GM19324 (cell line): ENCODE results near the gene EDN2.

Experiments used
- ATAC-seq: cut with Tn5 transposase; IDR thresholded peaks from one replicate; pipeline ENCODE4 v1.9.1; 2021; ENCODE audit warnings: mild to moderate bottlenecking, moderate library complexity; ENCODE audit not compliant: unreplicated experiment, low FRiP score

The EDN2 gene

DNA sequence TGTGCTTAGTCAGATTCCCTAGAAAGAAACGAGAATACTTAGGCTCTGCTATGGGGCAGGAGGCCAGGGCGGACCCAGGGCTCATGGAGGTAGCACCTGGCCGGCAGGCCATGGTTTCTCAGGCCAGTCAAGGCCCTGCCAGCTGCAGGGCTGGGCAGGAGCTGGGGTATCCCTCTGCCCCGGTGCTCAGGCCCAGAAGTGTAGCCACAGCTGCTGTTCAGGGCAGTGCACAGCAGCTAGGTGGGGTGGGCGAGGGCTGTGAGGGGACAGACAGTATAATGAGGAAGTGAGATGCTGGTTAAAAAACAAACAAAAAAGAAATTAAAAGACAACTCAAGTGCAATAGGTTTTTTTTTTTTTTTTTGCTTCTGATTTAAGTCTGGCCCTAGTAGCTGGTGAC lies 34.0 kb upstream of the EDN2 start:
- ATAC-seq, result no peak

DNA sequence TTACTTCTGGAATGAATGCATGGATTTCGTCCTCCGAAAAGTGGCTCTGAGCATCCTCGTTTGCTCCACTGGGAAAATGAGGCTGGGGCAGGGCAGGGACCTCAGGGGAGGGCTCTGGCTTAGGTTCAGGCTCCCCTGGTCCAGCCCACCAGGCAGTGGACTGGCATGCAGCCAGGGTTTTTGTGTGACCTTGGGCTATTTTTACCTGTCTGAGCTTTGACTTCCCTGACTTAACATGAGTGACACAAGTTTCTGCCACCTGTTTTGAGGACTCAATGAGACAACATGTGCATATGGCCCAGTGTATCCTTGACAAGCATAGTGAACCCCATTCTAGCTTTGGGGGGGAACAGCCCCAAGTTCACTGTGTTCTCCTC lies 32.6 kb upstream of the EDN2 start:
- ATAC-seq, result no peak

DNA sequence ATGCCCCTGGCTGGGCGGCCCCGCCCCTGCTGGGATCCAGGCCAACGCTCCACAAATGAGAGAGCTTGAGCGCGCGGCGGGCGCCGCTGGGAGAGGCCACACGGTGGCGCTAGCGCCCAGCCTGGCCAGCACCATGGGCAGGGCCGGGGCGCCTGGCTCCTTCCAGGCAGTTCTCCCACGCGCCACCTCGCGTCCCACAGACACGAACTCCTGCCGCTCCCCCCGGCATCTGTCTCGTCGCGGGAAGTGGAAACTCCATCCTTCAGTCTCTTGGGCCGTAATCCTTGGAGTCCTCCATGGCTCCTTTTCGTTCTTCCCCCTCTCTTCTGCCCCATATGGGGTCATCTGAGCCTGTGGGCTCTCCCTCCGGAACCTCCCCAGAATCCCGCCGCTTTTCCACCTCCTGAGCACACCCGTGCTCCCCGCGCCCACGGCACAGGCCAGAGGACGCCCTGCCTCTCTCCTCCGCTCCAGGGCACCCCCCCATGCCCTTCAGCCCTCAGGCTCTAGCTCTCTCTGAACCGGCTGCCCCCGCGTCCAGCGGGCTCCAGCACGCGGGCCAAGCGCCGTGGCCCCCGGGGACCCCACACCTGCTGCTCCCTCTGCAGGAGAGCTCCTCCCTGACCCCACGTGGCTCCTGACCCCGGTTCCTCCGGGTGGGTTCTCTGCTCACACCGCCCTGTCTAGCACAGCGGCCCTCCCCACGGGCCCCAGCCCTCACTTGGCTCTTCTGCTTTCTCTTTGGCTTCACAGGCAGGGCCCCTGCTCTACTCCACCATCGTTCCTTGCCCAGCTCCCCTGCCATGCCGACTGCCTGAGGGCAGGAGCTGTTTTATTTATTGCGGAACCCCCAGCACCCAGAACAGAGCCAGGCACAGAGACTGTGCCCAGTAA lies 31.9 kb upstream of the EDN2 start:
- peak; percentile 48 for ATAC-seq

DNA sequence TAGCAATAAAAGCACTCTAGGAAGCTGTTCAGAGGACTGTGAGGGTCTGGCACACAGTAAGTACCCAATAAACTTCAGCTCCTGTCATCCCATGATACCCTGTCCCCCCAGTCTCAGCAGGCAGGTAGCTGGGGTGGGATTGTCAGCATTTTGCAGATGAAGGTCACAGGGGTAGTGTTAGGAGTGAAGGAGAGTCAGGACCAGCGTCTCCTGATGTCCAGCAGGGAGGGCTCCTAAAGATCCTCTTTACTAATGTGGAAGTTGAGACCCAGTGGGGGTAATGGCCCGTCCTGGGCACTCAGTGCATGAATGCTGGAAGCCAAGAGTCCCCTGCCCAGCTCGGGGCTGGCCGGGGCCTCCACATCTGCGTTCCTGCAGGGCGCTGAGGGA lies 31.3 kb upstream of the EDN2 start:
- no peak for ATAC-seq

DNA sequence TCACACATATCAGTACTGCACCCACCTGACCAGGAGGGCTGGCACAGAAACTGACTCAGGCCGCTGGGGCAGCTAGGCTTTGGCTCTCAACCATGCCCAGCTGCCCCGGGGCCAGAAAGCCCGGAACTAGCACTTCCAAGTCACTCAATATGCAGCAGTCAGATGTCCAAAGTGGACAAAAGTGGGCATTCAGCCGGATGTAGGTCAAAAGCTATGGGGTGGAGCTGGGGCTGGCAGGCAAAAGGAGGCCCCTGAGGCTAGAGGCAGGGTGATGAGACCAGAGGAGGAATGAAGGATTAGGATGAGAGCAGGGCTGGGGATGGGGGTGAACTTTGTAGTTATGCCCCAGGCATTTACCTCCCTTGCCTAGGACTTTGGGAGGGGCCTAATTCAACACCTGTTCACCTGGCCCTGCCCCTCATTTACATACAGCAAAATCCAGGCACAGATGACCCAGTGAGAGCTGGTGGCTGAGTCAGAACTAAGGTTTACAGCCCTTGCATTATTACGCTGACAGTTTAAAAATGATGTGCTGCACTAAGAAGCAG lies 30.7 kb upstream of the EDN2 start:
- ATAC-seq, result no peak

DNA sequence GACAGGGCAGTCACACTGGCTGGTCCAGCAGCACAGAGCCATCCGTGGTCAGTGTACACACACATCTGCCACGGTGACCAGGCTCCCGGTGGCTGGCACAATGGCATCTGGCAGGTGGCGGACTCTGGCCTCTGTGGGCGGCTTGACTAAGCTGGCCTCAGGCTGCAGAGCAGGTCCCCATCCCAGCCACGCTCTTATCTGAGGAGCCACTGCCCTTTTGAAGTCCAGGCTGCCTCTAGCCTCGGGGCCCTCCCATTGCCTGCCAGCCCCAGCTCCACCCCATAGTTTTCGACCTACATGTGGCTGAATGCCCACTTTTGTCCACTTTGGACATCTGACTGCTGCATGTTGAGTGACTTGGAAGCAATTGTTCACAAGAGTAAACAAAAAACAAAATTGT lies 29.9 kb upstream of the EDN2 start:
- no peak for ATAC-seq

DNA sequence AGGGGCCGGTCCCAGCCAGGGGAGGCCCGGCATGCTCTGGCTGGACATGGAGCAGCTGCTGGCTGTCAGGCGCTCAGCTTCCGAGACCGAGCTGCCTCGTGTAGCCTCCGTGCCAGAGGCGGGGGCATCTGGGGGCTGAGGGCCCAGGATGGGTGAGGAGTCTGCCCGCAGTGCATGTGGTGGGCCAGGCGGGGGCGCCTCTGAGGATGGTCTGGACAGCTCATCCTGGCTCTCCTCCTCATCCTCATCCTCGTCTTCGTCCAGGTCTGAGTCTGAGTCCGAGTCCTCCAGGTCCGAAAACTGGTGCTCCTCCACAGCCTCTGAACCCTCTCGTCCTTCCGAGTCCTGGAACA lies 28.9 kb upstream of the EDN2 start:
- no peak for ATAC-seq

DNA sequence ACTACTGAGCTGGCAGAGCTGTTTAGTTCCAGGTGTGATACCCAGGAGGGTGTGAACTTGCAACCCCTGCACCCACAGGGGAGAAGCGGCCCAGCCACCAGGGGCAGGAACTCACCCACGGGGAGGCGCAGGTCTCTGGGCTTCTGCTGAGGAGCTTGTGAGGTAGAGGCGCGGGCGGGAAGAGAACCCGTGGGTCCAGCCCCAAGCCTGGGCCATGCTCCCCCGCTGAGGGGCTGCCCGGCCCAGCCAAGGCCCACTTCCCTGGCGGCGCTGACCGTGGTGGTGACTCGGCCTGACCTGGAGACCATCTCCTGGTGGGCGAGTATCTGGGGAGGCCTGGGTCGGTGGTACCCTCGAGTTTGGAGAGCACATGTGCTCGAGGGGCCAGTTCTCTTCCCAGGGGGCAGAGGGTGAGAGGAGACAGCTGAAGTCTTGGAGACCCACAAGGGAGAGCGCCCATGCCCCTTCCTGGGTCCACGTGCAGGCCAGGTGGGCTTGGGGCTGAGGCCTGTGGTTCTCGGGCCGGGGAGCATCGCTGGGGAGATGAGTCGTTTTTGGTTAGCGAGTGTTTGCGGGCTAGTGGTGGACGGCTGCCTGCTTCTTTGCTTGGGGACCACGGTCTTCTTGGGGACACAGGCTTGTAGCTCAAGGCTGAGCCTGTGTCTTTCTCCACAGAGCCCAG lies 28.4 kb upstream of the EDN2 start:
- ATAC-seq, result no peak

DNA sequence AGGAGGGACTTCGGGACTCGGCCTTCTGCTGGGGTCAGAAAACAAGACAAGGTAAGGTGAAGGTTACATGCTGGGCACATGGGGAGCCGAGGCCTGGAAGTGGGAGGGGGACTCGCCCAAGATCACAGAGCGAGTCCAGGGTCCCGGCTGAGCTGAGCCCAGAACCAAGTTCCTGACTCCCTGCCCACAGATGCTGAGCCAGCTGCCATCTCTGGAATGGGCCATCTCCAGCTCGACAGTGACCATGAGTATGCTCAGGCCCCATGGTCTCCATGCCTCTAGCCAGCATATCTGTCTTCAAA lies 26.7 kb upstream of the EDN2 start:
- ATAC-seq, result no peak

DNA sequence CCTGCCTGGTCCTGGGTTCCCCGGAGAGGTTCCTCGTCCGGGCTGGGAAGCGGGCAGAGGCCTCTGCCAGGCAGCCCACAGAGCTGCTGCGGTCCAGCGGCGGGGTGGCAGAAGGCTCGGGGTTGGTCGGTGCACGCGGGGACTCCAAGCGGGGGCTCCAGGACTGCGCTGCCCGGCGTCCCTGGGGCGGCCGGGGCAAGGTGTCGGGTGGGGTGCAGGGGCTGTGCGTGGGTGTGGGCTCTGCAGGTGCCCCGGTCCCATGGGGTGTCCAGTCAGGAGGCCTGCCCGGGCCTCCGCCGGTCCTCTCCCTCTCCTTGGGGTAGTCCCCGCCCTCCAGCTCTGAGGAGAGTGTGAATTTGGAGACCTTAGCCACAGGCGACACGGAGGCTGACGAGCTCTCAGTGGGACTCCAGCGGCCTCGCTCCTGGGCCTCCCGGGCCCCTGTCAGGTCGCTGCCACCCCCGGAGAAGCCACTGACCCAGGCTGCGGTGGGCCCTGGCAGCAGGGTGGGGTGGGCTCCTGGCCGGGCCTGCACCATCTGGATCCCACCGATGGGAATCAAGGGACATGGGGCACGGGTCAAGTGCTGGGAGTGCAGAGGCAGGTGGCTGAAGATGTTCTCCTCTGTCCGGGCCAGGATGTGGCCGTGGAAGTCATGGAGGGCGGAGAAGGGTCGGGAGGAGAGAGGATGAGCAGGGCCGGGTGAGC lies 26.2 kb upstream of the EDN2 start:
- ATAC-seq, result no peak

DNA sequence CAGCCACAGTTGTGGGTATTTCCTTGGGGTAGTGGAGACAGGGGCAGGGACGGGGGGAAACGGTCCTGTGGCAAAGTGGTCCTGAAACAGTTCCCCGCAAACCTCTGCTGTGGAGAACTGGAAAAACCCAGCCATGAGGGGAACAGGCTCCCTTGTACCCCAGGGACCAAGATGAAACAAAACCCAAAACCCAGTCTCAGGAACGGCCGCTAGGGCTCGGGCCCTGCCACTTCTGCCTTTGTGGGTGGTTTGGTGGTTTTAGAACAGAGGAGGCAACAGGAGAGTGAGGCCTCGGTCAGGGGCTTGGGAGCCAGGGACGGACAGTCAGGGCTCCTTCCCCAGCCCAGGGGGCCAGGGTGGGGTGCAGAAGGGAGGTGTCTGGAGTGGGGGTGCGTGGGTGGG lies 24.8 kb upstream of the EDN2 start:
- no peak for ATAC-seq

DNA sequence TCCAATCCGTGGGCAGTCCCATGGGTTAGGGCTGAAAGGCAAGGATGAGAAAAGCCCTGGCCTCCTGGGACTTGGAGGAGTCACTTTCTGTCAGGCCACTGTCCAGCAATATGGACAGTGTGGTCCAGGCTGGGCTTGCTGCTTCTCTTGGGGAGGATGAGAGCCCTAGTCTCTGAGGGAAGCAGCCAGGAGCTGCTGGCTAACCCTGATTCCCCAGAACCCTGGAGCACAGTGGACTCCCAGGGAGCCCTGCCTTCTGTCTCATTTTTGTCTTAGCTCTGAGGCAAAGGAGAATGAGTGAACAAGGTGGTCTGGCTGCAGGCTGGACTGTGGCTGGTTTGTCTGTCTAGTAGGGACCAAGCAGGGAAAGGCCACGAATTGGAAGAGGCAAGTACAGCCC lies 23.8 kb upstream of the EDN2 start:
- no peak for ATAC-seq

DNA sequence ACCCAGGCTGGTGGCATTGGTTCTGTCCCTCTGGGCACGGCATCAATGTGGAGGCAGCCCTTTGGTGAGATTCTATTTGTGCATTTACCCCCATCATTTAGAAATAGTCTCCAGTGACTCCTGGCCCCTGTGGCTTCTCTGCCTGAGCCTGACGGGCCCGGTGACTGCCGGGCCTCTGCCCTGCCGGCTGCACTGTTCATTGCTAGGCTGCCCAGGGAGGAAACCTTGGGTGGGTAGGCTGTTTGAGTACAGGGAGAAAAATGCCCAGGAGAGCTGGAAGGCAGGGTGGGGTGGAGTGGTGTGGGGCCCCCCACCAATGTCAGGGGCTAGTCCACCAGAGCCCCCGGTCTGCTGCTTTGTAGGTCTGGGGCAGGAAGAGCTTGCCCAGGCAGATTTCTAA lies 23.4 kb upstream of the EDN2 start:
- no peak for ATAC-seq

DNA sequence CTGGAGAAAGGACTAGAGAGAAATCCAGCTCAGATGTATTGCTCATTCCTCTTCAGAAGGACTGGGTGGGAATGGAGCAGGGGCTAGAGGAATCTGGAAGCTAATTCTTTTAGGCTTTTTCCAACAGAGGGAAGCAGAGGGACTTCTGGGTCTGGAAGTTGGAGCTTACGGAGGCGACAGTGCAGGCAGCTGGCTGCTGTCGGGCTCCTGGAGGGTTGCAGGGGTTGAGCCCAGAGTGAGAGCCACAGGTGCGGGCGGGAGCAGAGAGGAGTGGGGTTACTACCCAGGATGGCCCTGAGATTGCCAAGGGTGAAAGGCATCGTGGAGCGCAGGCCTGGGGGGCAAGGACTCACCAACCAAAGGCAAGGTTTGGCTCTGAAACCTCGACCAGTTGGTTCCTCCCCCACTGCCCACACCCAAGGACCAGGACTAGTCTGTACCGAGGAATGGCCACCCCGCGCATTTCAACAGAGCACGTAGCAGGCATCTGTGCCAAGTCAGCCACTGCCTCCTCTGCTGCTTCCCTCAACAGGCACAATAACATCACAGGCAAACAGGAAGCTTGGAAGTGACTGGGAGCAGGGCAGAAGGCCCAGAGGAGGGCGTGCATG lies 22.7 kb upstream of the EDN2 start:
- ATAC-seq, result no peak

DNA sequence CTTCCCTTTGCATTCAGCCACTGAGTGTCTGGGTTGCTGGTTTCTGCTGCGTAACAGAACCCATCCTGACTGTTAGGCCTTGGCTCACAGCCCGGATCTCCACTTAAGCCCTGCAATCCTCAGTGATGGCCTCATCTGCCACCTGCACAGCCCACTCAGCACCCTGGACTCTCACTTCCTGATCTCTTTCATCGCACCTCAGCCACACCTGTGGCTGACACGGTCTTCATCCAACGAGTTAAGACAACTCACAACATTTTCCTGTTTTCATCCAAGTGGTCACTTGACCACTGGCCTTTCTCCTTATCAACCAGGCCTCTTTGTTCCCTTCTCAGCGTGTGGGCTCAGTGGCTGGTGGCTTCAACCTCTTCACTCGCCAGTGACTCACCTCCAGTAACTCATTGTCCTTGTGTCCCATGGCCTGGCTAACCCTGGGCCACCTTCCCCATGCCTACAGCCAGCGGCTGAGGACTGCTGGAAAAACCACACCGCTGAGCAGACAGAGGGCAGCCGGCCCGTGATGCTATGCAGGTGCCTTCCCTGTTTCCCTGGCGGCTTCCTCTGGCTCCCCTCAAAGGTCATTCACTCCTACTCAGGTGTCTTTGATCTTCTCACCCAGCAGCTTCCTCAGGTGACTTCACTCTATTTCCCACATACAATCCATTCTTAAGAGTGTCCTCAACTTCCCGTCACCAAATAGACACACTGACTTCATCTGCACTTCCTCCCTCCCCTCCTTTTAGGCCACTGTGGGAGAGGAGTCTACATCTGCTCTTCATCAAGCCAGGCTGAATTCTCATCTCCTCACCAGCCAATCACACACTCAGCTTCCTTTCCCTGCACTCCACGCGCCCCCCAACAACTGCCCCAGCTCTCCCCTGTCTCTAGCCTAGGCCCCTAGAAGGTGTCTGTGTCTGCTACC lies 19.9 kb upstream of the EDN2 start:
- ATAC-seq, result no peak

DNA sequence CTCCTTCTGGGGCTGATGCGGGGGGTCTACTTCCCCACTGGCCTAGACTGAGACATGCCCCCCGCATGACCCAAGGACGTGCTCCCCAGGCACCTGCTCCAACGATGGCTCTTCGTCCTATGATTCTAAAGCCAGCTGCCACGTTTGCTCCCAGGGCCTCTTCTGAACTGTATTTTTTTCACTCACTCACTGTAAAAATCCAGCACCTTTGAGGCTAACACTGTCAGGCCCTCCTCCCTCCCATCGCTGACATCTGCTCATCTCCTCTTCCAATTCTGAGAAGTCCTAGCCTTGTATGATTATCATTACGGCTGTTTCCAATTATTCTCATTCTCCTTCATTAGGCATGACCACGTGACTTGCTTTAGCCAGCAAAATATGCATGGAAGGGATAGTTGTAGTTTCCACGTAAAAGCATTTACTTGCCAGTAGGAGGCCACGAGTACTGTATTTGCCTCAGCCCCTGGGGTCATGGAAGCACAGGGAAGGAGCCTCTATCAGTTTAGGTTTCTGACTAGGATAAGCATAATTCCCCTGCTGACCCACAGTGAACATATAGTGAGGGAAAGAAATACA lies 19.1 kb upstream of the EDN2 start:
- ATAC-seq, result no peak

DNA sequence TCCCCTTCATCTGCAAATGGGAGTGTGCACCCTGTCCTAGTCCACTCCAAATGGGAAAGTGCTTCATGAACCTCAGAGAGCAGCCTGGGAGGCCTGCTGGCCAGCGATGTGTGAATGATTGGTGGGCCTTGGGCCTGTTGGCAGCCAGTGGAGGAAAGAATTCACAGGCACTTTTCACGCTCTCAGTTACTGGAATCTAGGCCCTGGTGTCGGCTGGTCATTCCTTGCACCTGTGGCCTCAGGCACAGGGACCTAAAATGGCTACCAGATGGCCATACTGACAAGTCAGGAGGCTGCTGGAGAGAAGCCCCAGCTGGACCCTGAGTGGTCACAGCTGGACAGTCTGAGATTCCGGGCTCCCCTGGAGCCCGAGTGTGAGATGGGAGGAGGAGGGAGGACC lies 18.4 kb upstream of the EDN2 start:
- no peak for ATAC-seq

DNA sequence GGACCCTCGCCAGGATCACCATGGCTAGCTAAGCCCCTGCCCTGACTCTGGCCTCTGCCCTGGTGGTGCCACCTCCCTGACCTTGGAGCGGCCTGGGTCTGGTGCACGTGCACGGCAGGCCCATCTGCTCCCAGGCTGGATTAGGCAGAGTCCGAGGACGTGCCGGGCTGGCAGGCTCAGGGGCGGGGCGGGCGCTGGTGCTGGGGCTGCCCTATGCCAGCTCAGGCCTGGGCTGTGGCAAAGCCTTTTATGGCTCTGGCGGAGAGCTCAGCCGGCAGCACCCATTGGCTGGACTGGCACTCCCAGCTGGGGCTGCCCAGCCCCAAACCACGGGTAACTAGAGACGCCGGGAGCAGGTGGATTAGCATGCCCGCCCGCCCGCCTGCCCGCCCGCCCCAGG lies 17.1 kb upstream of the EDN2 start:
- no peak for ATAC-seq

DNA sequence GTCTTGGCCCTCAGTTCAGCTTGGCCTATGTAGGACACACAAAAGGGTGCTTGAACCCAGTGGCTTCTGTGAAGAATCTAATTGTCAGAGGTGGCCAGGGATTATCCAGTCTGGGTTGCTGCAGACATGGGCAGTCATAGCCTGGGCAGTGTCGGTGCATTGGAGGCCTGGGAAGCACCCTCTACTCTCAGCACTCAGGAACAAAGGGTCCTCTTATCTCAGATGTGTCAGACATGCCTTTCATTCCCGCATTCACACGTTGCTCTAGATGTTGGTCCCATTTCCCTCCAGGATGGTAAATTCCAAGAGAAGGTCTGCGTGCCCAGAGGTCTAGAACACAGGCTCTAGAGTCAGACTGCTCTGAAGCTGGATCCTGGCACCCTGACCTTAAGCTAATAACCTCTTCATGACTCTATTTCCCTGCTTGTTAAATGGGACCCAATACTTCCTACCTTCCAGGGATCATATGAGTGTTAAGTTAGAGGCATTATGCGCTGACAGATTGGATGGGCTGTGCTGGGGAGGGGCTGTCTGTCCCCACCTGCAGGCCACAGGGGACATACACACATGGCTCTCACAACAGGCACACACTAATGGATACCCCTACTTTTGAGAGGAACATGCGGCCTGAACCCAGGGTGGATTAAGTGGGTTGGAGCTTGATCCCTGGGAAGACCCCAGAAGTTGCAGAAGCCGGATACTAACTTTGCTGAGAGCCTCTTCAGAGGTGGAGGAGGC lies 16.5 kb upstream of the EDN2 start:
- no peak for ATAC-seq
